Tibial nerve (tissue), 4 donors: ENCODE results near the gene ATP1A1. TPM values are rescaled to one million over a fixed set of nuclear protein-coding genes. Genes with fewer than 3 reads are reported as not detected.

Experiments
- DNase-seq, 2 donors: peaks; one replicate each; pipeline ENCODE4 v3.0.0-alpha.2; 2019; ENCODE audit warnings: low spot score in 2 of 2
- H3K27ac ChIP-seq, 4 donors: fragments of 200-600 bp; sonication (generic) in 3 of 4; one replicate each; pipeline ENCODE4 v1.5.1; 2017 to 2019; ENCODE audit warnings: mild to moderate bottlenecking in 1 of 4
- H3K27me3 ChIP-seq, 2 donors: fragments of 200-600 bp; sonication (generic) in 1 of 2; one replicate each; pipeline versions ENCODE4 v1.5.1 to v1.6.0; 2017 to 2019
- H3K36me3 ChIP-seq, 3 donors: fragments of 200-600 bp; sonication (generic); one replicate each; pipeline ENCODE4 v1.5.1; 2018 to 2019
- H3K4me1 ChIP-seq, 4 donors: fragments of 200-600 bp; sonication (generic) in 3 of 4; one replicate each; pipeline ENCODE4 v1.5.1; 2017 to 2019
- H3K4me3 ChIP-seq, 4 donors: fragments of 200-600 bp; sonication (generic) in 3 of 4; one replicate each; pipeline ENCODE4 v1.5.1; 2017 to 2019; ENCODE audit warnings: mild to moderate bottlenecking in 1 of 4, moderate library complexity in 1 of 4
- H3K9me3 ChIP-seq, 4 donors: fragments of 200-600 bp; sonication (generic) in 3 of 4; one replicate each; pipeline ENCODE4 v1.5.1; 2017 to 2019
- EP300 ChIP-seq, 2 donors: sonication (generic); formaldehyde crosslinking; IDR thresholded peaks; one replicate each; pipeline ENCODE4 v1.6.1; 2017; ENCODE audit warnings: antibody characterized with exemption in 2 of 2, mild to moderate bottlenecking in 1 of 2
- POLR2A ChIP-seq, 2 donors: fragments of 450-650 bp; IDR thresholded peaks; one replicate each; pipeline ENCODE4 v1.6.1; 2017; ENCODE audit warnings: antibody characterized with exemption in 2 of 2, mild to moderate bottlenecking in 2 of 2, moderate library complexity in 2 of 2
- WGBS, 2 donors: methylation state at CpG; one replicate each; pipeline ENCODE4 v1.1.5; 2018; 5-methylcytosine and 5-hydroxymethylcytosine counted together
- total RNA-seq, 4 donors: library from RNA; depleted of rRNA; stranded (reverse); fragments of >200 nt; gene quantifications; one replicate each; pipeline ENCODE4 v1.1.0, GENCODE V29; 2016
- TF ChIP-seq, protein P1 (sequence below), 5 experiments: fragments of 200-600 bp in 3 of 5; fragments of 450-650 bp in 2 of 5; sonication (generic) in 3 of 5; IDR thresholded peaks; one replicate each; pipeline ENCODE4 v1.5.1; 2016 to 2019; ENCODE audit warnings: antibody characterized with exemption in 5 of 5, mild to moderate bottlenecking in 3 of 5, moderate library complexity in 2 of 5

Gene ATP1A1
- total RNA-seq, 4 donors from 2014 or later = 226 to 325 (median 267) TPM

DNA sequence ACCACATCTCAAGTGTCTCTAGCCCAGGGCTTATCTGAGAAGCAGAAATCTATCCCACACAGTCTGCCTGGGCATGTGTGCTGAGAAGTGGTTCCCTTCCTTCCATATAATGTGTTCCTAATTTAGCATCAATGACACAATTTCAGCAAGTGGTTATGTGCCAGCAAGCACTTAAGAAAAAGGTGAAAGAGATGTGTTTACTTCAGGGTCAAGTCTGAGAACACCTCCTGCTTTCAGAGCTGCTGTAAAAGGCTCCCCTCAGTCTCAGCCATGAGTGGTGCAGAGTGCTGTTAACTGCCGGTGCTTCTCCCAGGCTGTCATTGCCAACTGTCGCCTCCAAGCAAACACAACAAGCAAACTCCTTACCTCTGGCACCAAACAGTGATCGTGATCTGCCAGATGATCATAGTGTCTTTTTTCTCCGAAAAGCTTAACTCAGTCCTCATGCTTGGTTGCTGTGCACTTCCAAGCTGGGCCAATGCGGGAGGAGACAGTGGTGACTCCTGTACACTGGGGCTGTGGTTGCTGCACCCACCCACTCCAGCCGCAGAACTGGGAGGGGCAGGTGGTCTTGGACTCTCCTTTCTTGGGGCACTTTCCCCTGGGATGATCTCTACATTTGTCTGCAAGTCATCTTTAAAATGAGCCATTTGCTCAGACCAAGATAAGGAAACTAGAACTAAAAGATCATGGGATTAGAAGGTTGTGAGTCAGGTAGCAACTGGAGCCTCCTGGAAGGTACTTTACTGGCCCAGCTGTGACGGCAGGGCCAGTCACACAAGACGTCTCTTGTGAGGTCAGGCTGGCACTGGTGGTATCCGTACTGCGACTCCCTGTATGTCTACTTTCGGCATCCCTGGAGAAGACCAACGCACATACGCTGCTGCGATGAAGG, 32.4 kb downstream of the ATP1A1 start:
- 80 to 83% methylated on average over 14 of the region's 14 CpGs for WGBS, 2 donors
- H3K9me3 ChIP-seq = no peaks in the 10 kb centered on the region
- no peak overlapping the region for H3K27ac ChIP-seq
- DNase-seq = no peak
- H3K4me1 ChIP-seq = no peaks in the 10 kb centered on the region
- peaks cover 0 to 92% (median 42%) of the 10 kb centered on the region in 3 donors for H3K36me3 ChIP-seq
- H3K4me3 ChIP-seq = no peak overlapping the region
- H3K27me3 ChIP-seq = no peaks in the 10 kb centered on the region
- TF ChIP-seq, protein P1, sequence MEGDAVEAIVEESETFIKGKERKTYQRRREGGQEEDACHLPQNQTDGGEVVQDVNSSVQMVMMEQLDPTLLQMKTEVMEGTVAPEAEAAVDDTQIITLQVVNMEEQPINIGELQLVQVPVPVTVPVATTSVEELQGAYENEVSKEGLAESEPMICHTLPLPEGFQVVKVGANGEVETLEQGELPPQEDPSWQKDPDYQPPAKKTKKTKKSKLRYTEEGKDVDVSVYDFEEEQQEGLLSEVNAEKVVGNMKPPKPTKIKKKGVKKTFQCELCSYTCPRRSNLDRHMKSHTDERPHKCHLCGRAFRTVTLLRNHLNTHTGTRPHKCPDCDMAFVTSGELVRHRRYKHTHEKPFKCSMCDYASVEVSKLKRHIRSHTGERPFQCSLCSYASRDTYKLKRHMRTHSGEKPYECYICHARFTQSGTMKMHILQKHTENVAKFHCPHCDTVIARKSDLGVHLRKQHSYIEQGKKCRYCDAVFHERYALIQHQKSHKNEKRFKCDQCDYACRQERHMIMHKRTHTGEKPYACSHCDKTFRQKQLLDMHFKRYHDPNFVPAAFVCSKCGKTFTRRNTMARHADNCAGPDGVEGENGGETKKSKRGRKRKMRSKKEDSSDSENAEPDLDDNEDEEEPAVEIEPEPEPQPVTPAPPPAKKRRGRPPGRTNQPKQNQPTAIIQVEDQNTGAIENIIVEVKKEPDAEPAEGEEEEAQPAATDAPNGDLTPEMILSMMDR (IDR thresholded peaks at IDR 0.05) = no peak

DNA sequence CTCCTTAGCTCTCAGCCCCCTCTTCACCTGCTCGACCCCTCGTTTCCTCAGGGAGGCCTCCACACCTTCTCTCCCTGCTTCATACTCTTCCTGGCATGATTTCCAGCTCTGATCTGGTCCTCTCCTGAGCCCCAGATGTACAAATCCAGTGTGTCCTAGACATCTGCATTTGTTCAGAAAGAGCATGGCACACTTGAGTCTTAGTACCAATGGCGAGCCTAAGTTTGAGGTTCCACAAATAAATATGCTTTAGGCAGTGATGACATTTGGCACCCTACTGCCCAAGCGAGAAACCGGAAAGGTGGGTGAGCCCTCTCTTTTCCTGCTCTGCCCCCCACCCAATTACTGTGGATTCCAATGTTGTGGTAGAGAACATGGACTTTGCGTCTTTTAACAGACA, 34.0 kb downstream of the ATP1A1 start:
- 94 to 95% methylated on average over 6 of the region's 6 CpGs for WGBS, 2 donors
- DNase-seq = no peak
- H3K4me3 ChIP-seq = no peak overlapping the region
- H3K9me3 ChIP-seq = no peaks in the 10 kb centered on the region
- no peaks in the 10 kb centered on the region for H3K27me3 ChIP-seq
- no peak overlapping the region for H3K27ac ChIP-seq
- TF ChIP-seq POLR2A (IDR thresholded peaks at IDR 0.05) = no peak
- no peak for TF ChIP-seq EP300 (IDR thresholded peaks at IDR 0.05)
- TF ChIP-seq, protein P1 (IDR thresholded peaks at IDR 0.05) = no peak
- H3K4me1 ChIP-seq = no peaks in the 10 kb centered on the region
- H3K36me3 ChIP-seq = peaks cover 0 to 76% (median 26%) of the 10 kb centered on the region in 3 donors

DNA sequence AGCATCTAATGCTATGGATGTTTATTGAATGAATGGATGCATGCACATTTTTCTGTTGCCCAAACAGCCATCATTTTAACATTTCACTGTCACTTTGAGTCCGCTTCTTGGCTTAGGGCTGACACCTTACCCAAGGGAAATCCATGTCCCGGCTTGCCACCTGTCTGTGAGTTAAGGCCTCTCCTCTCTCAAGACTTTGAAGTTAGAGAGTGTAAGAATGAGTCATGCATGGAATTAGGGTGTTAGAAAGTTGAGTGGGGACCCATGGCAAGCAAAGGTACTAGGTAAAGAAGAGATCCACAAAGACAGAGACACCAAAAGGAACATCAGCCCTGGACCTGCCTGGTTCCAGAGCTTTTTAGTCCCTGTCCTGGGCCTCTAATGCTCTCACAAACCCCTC, 35.1 kb downstream of the ATP1A1 start:
- no peak for TF ChIP-seq EP300 (IDR thresholded peaks at IDR 0.05)
- TF ChIP-seq, protein P1 (IDR thresholded peaks at IDR 0.05) = no peak
- no peak for TF ChIP-seq POLR2A (IDR thresholded peaks at IDR 0.05)
- no peaks in the 10 kb centered on the region for H3K4me1 ChIP-seq
- DNase-seq = no peak
- H3K4me3 ChIP-seq = no peak overlapping the region
- H3K27me3 ChIP-seq = no peaks in the 10 kb centered on the region
- H3K27ac ChIP-seq = no peak overlapping the region
- 87 to 96% methylated on average over 2 of the region's 2 CpGs for WGBS, 2 donors
- no peaks in the 10 kb centered on the region for H3K9me3 ChIP-seq
- peaks cover 0 to 65% (median 15%) of the 10 kb centered on the region in 3 donors for H3K36me3 ChIP-seq

DNA sequence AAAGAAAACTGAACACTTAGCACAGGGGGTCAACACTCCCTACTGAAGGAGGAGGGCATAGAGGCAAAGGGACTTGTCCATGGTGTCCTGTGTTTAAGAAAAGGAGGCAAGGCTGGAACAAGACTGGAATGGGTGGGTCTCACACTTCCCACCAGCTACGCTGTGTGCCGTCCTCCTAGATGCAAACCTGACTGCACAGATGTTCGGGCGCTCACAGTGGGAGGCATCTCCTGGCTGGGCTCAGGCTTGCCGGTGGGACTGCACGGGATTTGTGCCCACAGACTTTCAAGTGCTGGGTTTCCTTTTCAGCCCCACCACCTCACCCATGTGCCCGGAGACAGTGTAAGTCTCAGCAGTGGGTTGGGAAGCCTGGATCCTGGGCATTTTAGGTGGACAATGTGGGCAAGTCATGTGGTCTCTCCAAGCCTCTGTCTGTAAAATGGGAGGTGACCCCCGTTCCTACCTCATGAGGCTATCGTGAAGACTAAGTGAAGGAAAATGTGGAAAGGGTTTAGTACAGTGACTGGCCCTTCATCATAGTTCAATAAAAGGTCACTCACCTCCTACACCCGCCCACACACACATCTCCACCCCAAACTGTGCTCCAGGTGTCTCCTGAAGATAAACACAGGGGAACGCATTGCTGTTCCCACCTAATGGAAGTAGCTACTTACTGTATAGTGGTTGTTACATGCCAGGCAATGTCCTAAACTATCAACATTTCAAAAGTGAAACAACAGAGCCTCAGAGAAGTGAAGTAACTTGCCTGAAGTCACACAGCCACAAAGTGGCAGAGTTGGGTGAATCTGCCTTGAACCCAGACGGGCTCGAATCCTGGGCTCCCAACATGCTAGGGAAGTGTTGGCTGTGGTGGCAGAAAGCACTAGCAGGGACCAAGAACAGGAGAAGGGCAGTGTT, 36.0 kb downstream of the ATP1A1 start:
- DNase-seq = no peak
- Histone ChIP-seq H3K27ac (peak overlapping the region in 1 of 4 donors; percentile 3), H3K27me3 (no peaks in the 10 kb centered on the region), H3K36me3 (peaks cover 0 to 56% (median 8%) of the 10 kb centered on the region in 3 donors), H3K9me3 (no peaks in the 10 kb centered on the region), H3K4me3 (no peak overlapping the region), H3K4me1 (no peaks in the 10 kb centered on the region)
- no peak for TF ChIP-seq EP300 (IDR thresholded peaks at IDR 0.05)
- no peak for TF ChIP-seq POLR2A (IDR thresholded peaks at IDR 0.05)
- TF ChIP-seq, protein P1 (IDR thresholded peaks at IDR 0.05) = no peak
- 88 to 89% methylated on average over 11 to 13 of the region's 13 CpGs for WGBS, 2 donors
